Duodenal mucosa (tissue), 2 donors: Measurements from ENCODE around the gene MORF4L1.
"Not testable (repeated sequence)": the region's sequence is repeated elsewhere in the genome, so short reads cannot be mapped to it uniquely, and the experiment has no call there.

Experiments
- H3K27ac ChIP-seq: one replicate; pipeline ENCODE4 v1.7.0; 2013; ENCODE audit warnings: low read depth, low read length
- H3K27me3 ChIP-seq, 2 donors: one replicate each; pipeline ENCODE4 v1.7.0; 2013; ENCODE audit warnings: low read length in 2 of 2, control low read depth in 1 of 2; ENCODE audit not compliant: insufficient read depth in 2 of 2, control insufficient read depth in 1 of 2
- H3K36me3 ChIP-seq, 2 donors: one replicate each; pipeline ENCODE4 v1.7.0; 2013; ENCODE audit warnings: low read length in 2 of 2, control low read depth in 1 of 2; ENCODE audit not compliant: insufficient read depth in 2 of 2, control insufficient read depth in 1 of 2
- H3K4me1 ChIP-seq, 2 donors: one replicate each; pipeline ENCODE4 v1.7.0; 2013; ENCODE audit warnings: low read length in 2 of 2, control low read depth in 1 of 2; ENCODE audit not compliant: insufficient read depth in 2 of 2, control insufficient read depth in 1 of 2
- H3K4me3 ChIP-seq, 2 donors: one replicate each; pipeline ENCODE4 v1.7.0; 2013; ENCODE audit warnings: low read length in 2 of 2, low read depth in 1 of 2
- H3K9ac ChIP-seq, 2 donors: one replicate each; pipeline ENCODE4 v1.7.0; 2013; ENCODE audit warnings: low read length in 2 of 2, low read depth in 1 of 2
- H3K9me3 ChIP-seq, 2 donors: one replicate each; pipeline ENCODE4 v1.7.0; 2013; ENCODE audit warnings: low read length in 2 of 2, control low read depth in 1 of 2; ENCODE audit not compliant: control insufficient read depth in 1 of 2

Gene MORF4L1

GRCh38 chr15:78855746-78856145, 16.9 kb upstream of the MORF4L1 start:
- Histone ChIP-seq H3K4me1 (no peaks in the 10 kb centered on the region), H3K36me3 (no peaks in the 10 kb centered on the region), H3K27ac (no peak overlapping the region), H3K9ac (no peak overlapping the region), H3K27me3 (no peaks in the 10 kb centered on the region), H3K4me3 (no peak overlapping the region), H3K9me3 (no peaks in the 10 kb centered on the region)

GRCh38 chr15:78859971-78860719, 12.5 kb upstream of the MORF4L1 start:
- no peak overlapping the region for H3K27ac ChIP-seq
- H3K4me3 ChIP-seq: peak overlapping the region; percentile 68 to 76
- no peaks in the 10 kb centered on the region for H3K27me3 ChIP-seq
- no peaks in the 10 kb centered on the region for H3K36me3 ChIP-seq
- no peaks in the 10 kb centered on the region for H3K4me1 ChIP-seq
- H3K9me3 ChIP-seq: no peaks in the 10 kb centered on the region
- H3K9ac ChIP-seq: peak overlapping the region; percentile 49 to 65

- H3K9ac ChIP-seq, H3K36me3 ChIP-seq: not testable (repeated sequence)
Observed at GRCh38 chr15:78865585-78865984, 7.1 kb upstream of the MORF4L1 start.

GRCh38 chr15:78866031-78866430, 6.7 kb upstream of the MORF4L1 start:
- not testable (repeated sequence) for H3K4me3 ChIP-seq, H3K4me1 ChIP-seq, H3K9me3 ChIP-seq, H3K27me3 ChIP-seq, H3K9ac ChIP-seq, H3K36me3 ChIP-seq, H3K27ac ChIP-seq

More at GRCh38 chr15:78865585-78865984, 7.1 kb upstream of the MORF4L1 start:
- not testable (repeated sequence) for H3K9me3 ChIP-seq, H3K27ac ChIP-seq, H3K4me1 ChIP-seq, H3K27me3 ChIP-seq, H3K4me3 ChIP-seq

GRCh38 chr15:78866803-78867202, 5.9 kb upstream of the MORF4L1 start:
- Histone ChIP-seq H3K36me3 (no peaks in the 10 kb centered on the region), H3K9me3 (no peaks in the 10 kb centered on the region), H3K27me3 (no peaks in the 10 kb centered on the region), H3K4me1 (no peaks in the 10 kb centered on the region), H3K9ac (no peak overlapping the region), H3K27ac (no peak overlapping the region), H3K4me3 (no peak overlapping the region)

GRCh38 chr15:78868366-78868765, 4.3 kb upstream of the MORF4L1 start:
- Histone ChIP-seq H3K27ac (no peak overlapping the region), H3K36me3 (no peaks in the 10 kb centered on the region), H3K9ac (no peak overlapping the region), H3K4me3 (no peak overlapping the region), H3K4me1 (peaks cover 0 to 4% of the 10 kb centered on the region in 2 donors), H3K9me3 (no peaks in the 10 kb centered on the region), H3K27me3 (no peaks in the 10 kb centered on the region)

GRCh38 chr15:78871483-78872127, 1.1 kb upstream of the MORF4L1 start:
- not testable (repeated sequence) for H3K27ac ChIP-seq, H3K4me3 ChIP-seq, H3K36me3 ChIP-seq, H3K27me3 ChIP-seq, H3K9ac ChIP-seq, H3K9me3 ChIP-seq
- peaks cover 12% of the 10 kb centered on the region in 2 donors for H3K4me1 ChIP-seq

GRCh38 chr15:78872972-78873792, 492 bp downstream of the MORF4L1 start:
- no peaks in the 10 kb centered on the region for H3K9me3 ChIP-seq
- peak overlapping the region; percentile 100 for H3K9ac ChIP-seq

GRCh38 chr15:78873793-78874765, 1.4 kb downstream of the MORF4L1 start:
- no peaks in the 10 kb centered on the region for H3K27me3 ChIP-seq
- peak overlapping the region; percentile 89 to 94 for H3K4me3 ChIP-seq
- no peaks in the 10 kb centered on the region for H3K36me3 ChIP-seq
- H3K4me1 ChIP-seq: peaks cover 28 to 29% of the 10 kb centered on the region in 2 donors
- H3K9me3 ChIP-seq: no peaks in the 10 kb centered on the region
- peak overlapping the region; percentile 96 to 100 for H3K9ac ChIP-seq
- H3K27ac ChIP-seq: peak overlapping the region; percentile 100

More at GRCh38 chr15:78872972-78873792, 492 bp downstream of the MORF4L1 start:
- Histone ChIP-seq H3K4me3 (peak overlapping the region; percentile 89 to 94), H3K27me3 (no peaks in the 10 kb centered on the region), H3K27ac (peak overlapping the region; percentile 100), H3K36me3 (no peaks in the 10 kb centered on the region), H3K4me1 (peaks cover 24 to 25% of the 10 kb centered on the region in 2 donors)
